Activated T-helper 2 cell treated with anti-CD3 and anti-CD28 coated beads, Interferon-gamma antibody, Interleukin-2, Interleukin-4, amounts not matched to agents 10 μg/mL and 5 μg/mL and 100 μg/mL, durations not matched to agents 14 hours and 24 hours and 36 hours (primary cell): Measurements from ENCODE around the gene DLG2. TPM values are rescaled to one million over a fixed set of nuclear protein-coding genes. Genes with fewer than 3 reads are reported as not detected.
"Not testable (repeated sequence)": the region's sequence is repeated elsewhere in the genome, so short reads cannot be mapped to it uniquely, and the experiment has no call there.

ENCODE experiments used
- DNase-seq: peaks from one replicate; pipeline ENCODE4 v3.0.0; 2021; ENCODE audit warnings: low spot score
- H3K27ac Mint-ChIP-seq: one replicate; pipeline ENCODE4 v1.8.0; 2021; ENCODE audit warnings: mixed read lengths
- H3K27me3 Mint-ChIP-seq: one replicate; pipeline ENCODE4 v1.8.0; 2021; ENCODE audit warnings: low read depth, mixed read lengths
- H3K36me3 Mint-ChIP-seq: one replicate; pipeline ENCODE4 v1.8.0; 2021; ENCODE audit warnings: low read depth, mixed read lengths
- H3K4me1 Mint-ChIP-seq: one replicate; pipeline ENCODE4 v1.8.0; 2021; ENCODE audit warnings: low read depth, mixed read lengths
- H3K4me3 Mint-ChIP-seq: one replicate; pipeline ENCODE4 v1.8.0; 2021; ENCODE audit warnings: low read depth, mild to moderate bottlenecking, moderate library complexity, mixed read lengths
- H3K9me3 Mint-ChIP-seq: one replicate; pipeline ENCODE4 v1.8.0; 2021; ENCODE audit warnings: mixed read lengths
- intact Hi-C: fragments of 100-400 bp; cut with micrococcal nuclease; formaldehyde crosslinking; loops from one replicate; pipeline ENCODE4 v1.15.1; 2023
- total RNA-seq: library from RNA; stranded (reverse); gene quantifications from 2 replicates; pipeline ENCODE4 v1.2.3, GENCODE V29; 2022

DLG2 gene
- total RNA-seq, 1 donor from 2014 or later = 1.8 TPM

DNA sequence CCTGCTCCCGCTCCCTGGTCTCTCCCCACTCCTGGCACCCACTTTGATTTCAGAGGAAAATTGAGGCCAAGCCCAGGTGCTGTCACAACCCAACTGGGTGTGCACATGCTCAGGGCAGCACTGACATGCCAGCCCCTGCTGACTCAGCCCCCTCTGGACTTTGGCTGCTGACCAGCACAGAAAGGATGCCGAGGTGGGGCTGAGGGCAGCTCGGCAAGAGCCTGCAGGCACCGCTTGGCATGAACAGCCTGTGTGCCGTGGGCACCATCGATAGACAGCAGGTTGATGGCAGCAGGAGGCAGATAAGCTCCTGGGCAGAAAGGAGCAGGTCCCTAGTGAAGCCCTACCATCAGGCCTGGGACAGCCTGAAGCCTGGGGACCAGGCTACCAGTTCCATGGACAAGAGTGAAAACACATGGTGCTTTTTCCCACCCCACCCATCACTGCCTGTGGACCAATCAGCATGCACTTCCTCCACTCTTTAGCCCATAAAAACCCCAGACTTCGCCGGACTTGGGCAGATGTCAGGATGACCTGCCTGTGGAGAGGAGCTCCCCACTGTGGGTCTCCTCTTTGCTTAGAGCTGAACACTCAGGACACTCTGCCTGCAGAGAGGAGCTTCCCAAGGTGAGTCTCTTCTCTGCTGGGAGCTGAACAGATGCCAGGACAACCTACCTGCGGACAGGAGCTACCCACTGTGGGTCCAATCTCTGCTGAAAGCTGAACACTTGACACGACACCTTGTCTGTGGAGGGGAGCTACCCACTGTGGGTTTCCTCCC lies 832.3 kb downstream of the DLG2 start:
- peaks cover 15% of the 10 kb centered on the region for H3K9me3 Mint-ChIP-seq
- H3K36me3 Mint-ChIP-seq = no peaks in the 10 kb centered on the region
- no peaks in the 10 kb centered on the region for H3K4me1 Mint-ChIP-seq
- no peaks in the 10 kb centered on the region for H3K27me3 Mint-ChIP-seq
- no peak for DNase-seq
- no peak overlapping the region for H3K27ac Mint-ChIP-seq
- no peak overlapping the region for H3K4me3 Mint-ChIP-seq
- intact Hi-C loops = no loop called here

- Mint-ChIP-seq H3K4me3 (no peak overlapping the region), H3K4me1 (no peaks in the 10 kb centered on the region), H3K27me3 (no peaks in the 10 kb centered on the region), H3K9me3 (peaks cover 15% of the 10 kb centered on the region), H3K27ac (no peak overlapping the region), H3K36me3 (no peaks in the 10 kb centered on the region)
- no peak for DNase-seq
- intact Hi-C loops = no loop called here
Observed at GRCh38 chr11:84793318-84793717, 833.8 kb downstream of the DLG2 start.

GRCh38 chr11:84790849-84791427 lies 836.2 kb downstream of the DLG2 start:
- no peak overlapping the region for H3K27ac Mint-ChIP-seq
- intact Hi-C loops = no loop called here

DNA sequence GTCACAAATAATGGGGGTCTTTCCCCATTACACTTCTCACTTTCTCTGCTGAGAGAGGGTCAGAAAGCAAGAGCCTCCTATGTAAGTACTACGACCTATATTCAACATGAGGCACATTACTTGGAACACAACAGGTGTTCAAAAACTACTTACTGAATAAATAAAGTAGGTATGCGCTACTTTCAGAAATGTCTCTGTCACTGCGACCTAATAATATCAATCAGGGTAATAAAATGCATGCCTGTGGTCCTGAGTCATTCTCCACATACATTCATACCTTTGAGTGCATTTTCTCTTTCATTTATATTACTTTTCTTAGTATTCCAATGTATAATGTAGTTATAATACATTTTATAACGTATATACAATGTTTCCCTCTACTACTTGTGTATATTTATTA lies 838.9 kb downstream of the DLG2 start:
- no peak for DNase-seq
- Mint-ChIP-seq H3K9me3 (peaks cover 9% of the 10 kb centered on the region), H3K36me3 (no peaks in the 10 kb centered on the region), H3K27ac (no peak overlapping the region), H3K4me1 (no peaks in the 10 kb centered on the region), H3K4me3 (no peak overlapping the region), H3K27me3 (no peaks in the 10 kb centered on the region)
- intact Hi-C loops = no loop called here

More at GRCh38 chr11:84790849-84791427, 836.2 kb downstream of the DLG2 start:
- H3K4me1 Mint-ChIP-seq = no peaks in the 10 kb centered on the region
- no peaks in the 10 kb centered on the region for H3K36me3 Mint-ChIP-seq
- H3K4me3 Mint-ChIP-seq = no peak overlapping the region
- no peaks in the 10 kb centered on the region for H3K27me3 Mint-ChIP-seq
- H3K9me3 Mint-ChIP-seq = peaks cover 15% of the 10 kb centered on the region
- DNase-seq = no peak

GRCh38 chr11:84784158-84784557 lies 843.0 kb downstream of the DLG2 start:
- H3K4me1 Mint-ChIP-seq, H3K36me3 Mint-ChIP-seq, H3K4me3 Mint-ChIP-seq, intact Hi-C loops, DNase-seq, H3K27me3 Mint-ChIP-seq, H3K27ac Mint-ChIP-seq, H3K9me3 Mint-ChIP-seq: not testable (repeated sequence)

GRCh38 chr11:84780689-84781293 lies 846.4 kb downstream of the DLG2 start:
- Mint-ChIP-seq H3K27me3 (no peaks in the 10 kb centered on the region), H3K36me3 (no peaks in the 10 kb centered on the region), H3K9me3 (peaks cover 6% of the 10 kb centered on the region), H3K27ac (no peak overlapping the region), H3K4me1 (no peaks in the 10 kb centered on the region), H3K4me3 (no peak overlapping the region)
- no peak for DNase-seq
- intact Hi-C loops = no loop called here

GRCh38 chr11:84775503-84775902 lies 851.6 kb downstream of the DLG2 start:
- H3K4me3 Mint-ChIP-seq = no peak overlapping the region
- H3K4me1 Mint-ChIP-seq = no peaks in the 10 kb centered on the region
- intact Hi-C loops = no loop called here
- no peaks in the 10 kb centered on the region for H3K27me3 Mint-ChIP-seq
- H3K36me3 Mint-ChIP-seq = no peaks in the 10 kb centered on the region
- peaks cover 21% of the 10 kb centered on the region for H3K9me3 Mint-ChIP-seq
- H3K27ac Mint-ChIP-seq = no peak overlapping the region
- DNase-seq = no peak

GRCh38 chr11:84763931-84764330 lies 863.2 kb downstream of the DLG2 start:
- Mint-ChIP-seq H3K4me3 (no peak overlapping the region), H3K27me3 (no peaks in the 10 kb centered on the region), H3K9me3 (peaks cover 7% of the 10 kb centered on the region), H3K4me1 (no peaks in the 10 kb centered on the region), H3K36me3 (no peaks in the 10 kb centered on the region), H3K27ac (no peak overlapping the region)
- intact Hi-C loops = no loop called here
- DNase-seq = no peak

GRCh38 chr11:84757711-84758110 lies 869.4 kb downstream of the DLG2 start:
- Mint-ChIP-seq H3K27me3 (no peaks in the 10 kb centered on the region), H3K9me3 (peaks cover 17% of the 10 kb centered on the region), H3K4me3 (no peak overlapping the region), H3K36me3 (no peaks in the 10 kb centered on the region), H3K4me1 (no peaks in the 10 kb centered on the region), H3K27ac (no peak overlapping the region)
- no peak for DNase-seq
- intact Hi-C loops = no loop called here

- intact Hi-C loops = no loop called here
- Mint-ChIP-seq H3K27me3 (no peaks in the 10 kb centered on the region), H3K9me3 (peaks cover 22% of the 10 kb centered on the region), H3K4me3 (no peak overlapping the region), H3K27ac (no peak overlapping the region), H3K4me1 (no peaks in the 10 kb centered on the region), H3K36me3 (no peaks in the 10 kb centered on the region)
- no peak for DNase-seq
Observed at GRCh38 chr11:84751371-84751770, 875.8 kb downstream of the DLG2 start.

GRCh38 chr11:84747871-84748270 lies 879.3 kb downstream of the DLG2 start:
- DNase-seq = no peak
- H3K4me3 Mint-ChIP-seq = no peak overlapping the region
- intact Hi-C loops = no loop called here
- H3K36me3 Mint-ChIP-seq = no peaks in the 10 kb centered on the region
- H3K27ac Mint-ChIP-seq = no peak overlapping the region
- no peaks in the 10 kb centered on the region for H3K4me1 Mint-ChIP-seq
- peaks cover 13% of the 10 kb centered on the region for H3K9me3 Mint-ChIP-seq
- H3K27me3 Mint-ChIP-seq = no peaks in the 10 kb centered on the region

- H3K27me3 Mint-ChIP-seq = no peaks in the 10 kb centered on the region
- intact Hi-C loops = no loop called here
- no peak for DNase-seq
- H3K4me3 Mint-ChIP-seq = no peak overlapping the region
- H3K9me3 Mint-ChIP-seq = peaks cover 20% of the 10 kb centered on the region
- no peak overlapping the region for H3K27ac Mint-ChIP-seq
- no peaks in the 10 kb centered on the region for H3K36me3 Mint-ChIP-seq
- no peaks in the 10 kb centered on the region for H3K4me1 Mint-ChIP-seq
Observed at GRCh38 chr11:84740050-84740449, 887.1 kb downstream of the DLG2 start.

DNA sequence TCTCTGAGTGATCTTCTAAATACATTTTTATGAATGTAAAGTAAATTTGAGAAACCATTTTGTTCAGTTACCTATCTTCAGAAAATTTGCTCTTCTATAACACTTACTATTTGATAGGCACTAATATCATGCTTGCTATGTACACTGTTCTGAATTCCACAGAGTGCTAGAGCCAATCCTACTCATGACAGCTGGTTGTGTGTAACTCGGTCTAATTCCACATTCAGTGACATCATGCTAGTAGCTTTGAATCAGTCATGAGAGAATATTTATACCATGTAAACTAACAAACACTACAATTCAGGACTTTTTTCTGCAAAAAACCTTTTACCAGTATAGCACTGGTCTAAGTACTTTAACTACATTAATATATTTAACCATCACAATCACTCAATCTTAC lies 902.9 kb downstream of the DLG2 start:
- no peaks in the 10 kb centered on the region for H3K9me3 Mint-ChIP-seq
- H3K4me1 Mint-ChIP-seq = peaks cover 2% of the 10 kb centered on the region
- no peak for DNase-seq
- intact Hi-C loops = no loop called here
- H3K27me3 Mint-ChIP-seq = peaks cover 18% of the 10 kb centered on the region
- no peak overlapping the region for H3K4me3 Mint-ChIP-seq
- H3K27ac Mint-ChIP-seq = no peak overlapping the region
- H3K36me3 Mint-ChIP-seq = no peaks in the 10 kb centered on the region
